ENCODE measurements around the gene DGUOK. TPM values are rescaled to one million over a fixed set of nuclear protein-coding genes. Genes with fewer than 3 reads are reported as not detected.
"Not testable (repeated sequence)": the region's sequence is repeated elsewhere in the genome, so short reads cannot be mapped to it uniquely, and the experiment has no call there.

Gene DGUOK
- polyA plus RNA-seq, 4 donors = 63.7 to 71.8 (median 71.2) TPM

GRCh38 chr2:73899801-73900336 lies 26.8 kb upstream of the DGUOK start:
- DNase-seq (ENCODE audit: low read depth in 4 of 4, low spot score in 3 of 4) = no peak

- DNase-seq (ENCODE audit: low read depth in 4 of 4, low spot score in 3 of 4) = no peak
Measured at GRCh38 chr2:73901143-73901542, 25.5 kb upstream of the DGUOK start.

GRCh38 chr2:73902284-73902683 lies 24.4 kb upstream of the DGUOK start:
- DNase-seq (ENCODE audit: low read depth in 4 of 4, low spot score in 3 of 4) = no peak

- DNase-seq (ENCODE audit: low read depth in 4 of 4, low spot score in 3 of 4) = no peak
Measured at GRCh38 chr2:73903313-73903712, 23.4 kb upstream of the DGUOK start.

- DNase-seq (ENCODE audit: low read depth in 4 of 4, low spot score in 3 of 4) = not testable (repeated sequence)
Measured at GRCh38 chr2:73903949-73904613, 22.6 kb upstream of the DGUOK start.

- no peak for DNase-seq (ENCODE audit: low read depth in 4 of 4, low spot score in 3 of 4)
Measured at GRCh38 chr2:73904952-73905351, 21.7 kb upstream of the DGUOK start.

- DNase-seq (ENCODE audit: low read depth in 4 of 4, low spot score in 3 of 4) = no peak
Measured at GRCh38 chr2:73906847-73907505, 19.7 kb upstream of the DGUOK start.

- DNase-seq (ENCODE audit: low read depth in 4 of 4, low spot score in 3 of 4) = no peak
Measured at GRCh38 chr2:73907840-73908452, 18.7 kb upstream of the DGUOK start.

- peak in 1 of 4 donors; percentile 22 for DNase-seq (ENCODE audit: low read depth in 4 of 4, low spot score in 3 of 4)
Measured at GRCh38 chr2:73908689-73909652, 17.7 kb upstream of the DGUOK start.

GRCh38 chr2:73910873-73911547 lies 15.7 kb upstream of the DGUOK start:
- DNase-seq (ENCODE audit: low read depth in 4 of 4, low spot score in 3 of 4) = no peak

- no peak for DNase-seq (ENCODE audit: low read depth in 4 of 4, low spot score in 3 of 4)
Measured at GRCh38 chr2:73911548-73912208, 15.0 kb upstream of the DGUOK start.

GRCh38 chr2:73913414-73914054 lies 13.1 kb upstream of the DGUOK start:
- no peak for DNase-seq (ENCODE audit: low read depth in 4 of 4, low spot score in 3 of 4)

- no peak for DNase-seq (ENCODE audit: low read depth in 4 of 4, low spot score in 3 of 4)
Measured at GRCh38 chr2:73914667-73915066, 12.0 kb upstream of the DGUOK start.

- DNase-seq (ENCODE audit: low read depth in 4 of 4, low spot score in 3 of 4) = no peak
Measured at GRCh38 chr2:73915437-73915993, 11.2 kb upstream of the DGUOK start.

GRCh38 chr2:73916666-73917065 lies 10.0 kb upstream of the DGUOK start:
- DNase-seq (ENCODE audit: low read depth in 4 of 4, low spot score in 3 of 4) = no peak

- DNase-seq (ENCODE audit: low read depth in 4 of 4, low spot score in 3 of 4) = no peak
Measured at GRCh38 chr2:73917296-73917695, 9.4 kb upstream of the DGUOK start.

- no peak for DNase-seq (ENCODE audit: low read depth in 4 of 4, low spot score in 3 of 4)
Measured at GRCh38 chr2:73917696-73918207, 8.9 kb upstream of the DGUOK start.

- DNase-seq (ENCODE audit: low read depth in 4 of 4, low spot score in 3 of 4) = no peak
Measured at GRCh38 chr2:73918856-73919255, 7.8 kb upstream of the DGUOK start.
